GM18507 (cell line): ENCODE results near the gene GSKIP.
"Not testable (repeated sequence)": the region's sequence is repeated elsewhere in the genome, so short reads cannot be mapped to it uniquely, and the experiment has no call there.

ENCODE experiments used
- DNase-seq: peaks from one replicate; pipeline ENCODE4 v3.0.0; 2011; ENCODE audit warnings: low read depth; ENCODE audit not compliant: insufficient read length; ENCODE audit errors: extremely low spot score
- FAIRE-seq: peaks from 2 replicates; lab custom pipeline; 2011; peaks lifted over from hg19 to GRCh38; lab: Jason Lieb, UNC

Gene GSKIP, protein sequence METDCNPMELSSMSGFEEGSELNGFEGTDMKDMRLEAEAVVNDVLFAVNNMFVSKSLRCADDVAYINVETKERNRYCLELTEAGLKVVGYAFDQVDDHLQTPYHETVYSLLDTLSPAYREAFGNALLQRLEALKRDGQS

DNA sequence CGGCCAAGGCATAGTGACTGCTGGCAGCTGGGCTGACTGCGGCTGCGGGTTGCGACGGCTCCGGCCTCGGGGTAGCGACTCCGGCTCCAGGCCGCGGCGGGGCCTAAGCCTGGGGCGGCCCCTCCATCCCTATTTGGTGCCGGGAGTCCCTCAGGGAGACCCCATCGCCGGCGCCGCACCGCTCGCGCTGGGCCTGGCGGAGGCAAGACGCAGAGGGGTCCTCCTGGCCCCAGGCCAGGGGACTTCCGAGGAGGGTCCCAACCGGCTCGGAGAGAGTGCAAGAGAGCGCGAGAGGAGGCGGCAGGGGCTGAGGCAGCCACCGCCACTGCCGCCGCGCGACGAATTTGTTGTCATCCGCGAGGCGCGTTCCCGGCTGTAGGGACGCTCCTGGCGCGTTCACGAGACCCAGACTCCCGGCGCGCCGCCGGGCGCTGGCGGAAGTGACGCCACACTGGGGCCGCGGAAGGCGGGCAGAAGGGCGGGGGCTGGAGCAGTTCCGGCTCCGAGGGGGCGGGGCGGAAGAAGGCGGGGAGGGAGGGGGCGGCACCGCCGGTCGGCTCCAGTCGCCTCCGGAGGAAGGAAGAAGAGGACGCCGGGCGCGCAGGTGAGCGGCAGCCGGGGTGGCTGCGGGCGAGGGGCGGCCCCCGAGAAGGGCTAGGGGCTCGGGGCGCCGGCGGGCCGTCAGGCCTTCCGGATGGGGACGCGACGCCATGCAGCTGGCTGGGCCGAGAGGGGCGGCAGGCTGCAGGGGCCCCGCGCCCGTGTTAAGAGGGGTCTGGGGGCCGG, at the start of gene GSKIP, which contains the start of gene ATG2B:
Gene GSKIP, plus strand, starts transcription at position 562 of the 786 bp plus-strand sequence. CDS start 18,722 bp downstream, outside the sequence.
Gene ATG2B, minus strand, starts transcription at position 377 of the 786 bp plus-strand sequence. Its CDS starts 365 bp downstream, at position 12.
- DNase-seq (peak; percentile 88), FAIRE-seq (peak; percentile 90)

DNA sequence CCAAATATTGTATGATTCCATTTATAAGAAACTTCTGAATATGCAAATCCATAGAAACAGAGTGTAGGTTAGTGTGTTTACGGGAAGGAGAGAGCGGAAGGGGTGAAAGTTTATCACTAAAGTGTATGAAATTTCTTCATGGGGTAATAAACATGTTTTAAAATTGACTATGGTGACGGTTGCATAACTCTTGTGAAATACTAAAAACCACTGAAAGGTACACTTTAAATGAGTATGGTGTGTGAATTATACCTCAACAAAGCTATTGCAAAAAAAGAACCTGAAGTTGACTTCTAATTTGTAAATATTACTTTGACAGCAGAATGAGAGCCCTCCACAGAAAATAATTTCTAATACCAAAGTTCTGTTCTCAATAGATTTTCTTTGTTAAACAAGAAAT, 47.2 kb upstream of the GSKIP start:
- FAIRE-seq: no peak

DNA sequence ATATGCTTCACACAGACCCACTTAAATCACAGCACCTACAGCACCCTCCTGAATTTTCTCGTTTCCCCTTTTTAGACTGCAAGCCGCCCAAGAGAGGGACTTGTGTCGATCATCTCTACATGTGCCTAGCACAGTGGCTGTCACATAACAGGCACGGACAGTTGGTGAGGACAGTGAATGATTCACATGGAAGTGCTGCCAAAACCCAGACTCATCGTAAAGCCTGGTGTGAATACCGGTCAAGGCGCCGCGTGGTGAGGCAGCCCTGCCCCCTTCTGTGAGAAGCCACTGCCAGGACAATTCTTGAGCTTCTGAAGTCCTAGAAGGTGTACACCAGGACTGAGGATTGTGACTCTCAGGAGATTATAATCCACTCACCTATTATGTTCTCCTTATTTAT, 44.5 kb upstream of the GSKIP start:
- DNase-seq (no peak), FAIRE-seq (no peak)

More for the DNA sequence above, 47.2 kb upstream of the GSKIP start:
- no peak for DNase-seq

DNA sequence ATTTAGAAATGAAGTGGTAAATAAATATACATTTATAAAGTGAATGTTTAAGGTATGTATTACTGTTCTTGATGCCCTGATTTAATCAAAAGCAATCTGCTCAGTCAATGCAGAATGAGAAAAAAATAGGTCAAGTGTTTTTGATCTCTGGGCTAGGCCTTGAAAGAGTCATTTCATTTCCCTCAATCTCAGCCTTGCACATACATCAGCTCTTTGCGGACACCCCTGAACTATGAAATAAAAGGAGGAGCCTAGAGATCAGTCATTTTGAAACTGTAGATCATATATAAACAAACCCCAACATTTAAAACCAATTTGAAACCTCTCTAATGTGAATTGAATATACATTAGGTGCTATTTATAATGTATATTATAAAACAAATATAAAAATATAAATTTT, 42.7 kb upstream of the GSKIP start:
- no peak for FAIRE-seq

DNA sequence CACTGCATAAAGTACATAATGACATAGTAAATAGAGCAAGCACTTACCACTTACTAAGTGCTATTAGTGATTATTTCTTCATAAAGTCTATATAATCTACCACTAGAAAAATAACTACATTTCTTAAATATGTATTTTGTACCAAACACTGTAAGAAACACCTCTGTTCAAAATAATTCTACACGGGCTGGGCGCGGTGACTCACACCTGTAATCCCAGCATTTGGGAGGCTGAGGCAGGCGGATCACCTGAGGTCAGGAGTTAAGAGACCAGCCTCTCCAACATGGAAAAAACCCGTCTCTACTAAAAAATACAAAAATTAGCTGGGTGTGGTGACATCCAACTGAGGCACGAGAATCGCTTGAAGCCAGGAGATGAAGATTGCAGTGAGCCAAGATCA, 39.1 kb upstream of the GSKIP start:
- DNase-seq: no peak
- FAIRE-seq: no peak

More for the DNA sequence above, 42.7 kb upstream of the GSKIP start:
- no peak for DNase-seq

DNA sequence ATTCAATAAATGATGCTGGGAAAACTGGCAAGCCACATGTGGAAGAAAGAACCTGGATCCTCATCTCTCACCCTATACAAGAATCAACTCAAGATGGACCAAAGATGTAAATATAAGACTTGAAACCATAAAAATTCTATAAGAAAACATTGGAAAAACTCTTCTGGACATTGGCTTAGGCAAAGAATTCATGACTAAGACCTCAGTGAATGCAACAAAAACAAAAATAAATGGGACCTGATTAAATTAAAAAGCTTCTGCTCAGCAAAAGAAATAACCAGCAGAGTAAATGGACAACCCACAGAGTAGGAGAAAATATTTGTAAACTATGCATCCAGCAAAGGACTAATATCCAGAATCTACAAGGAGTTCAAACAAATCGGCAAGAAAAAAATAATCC, 24.8 kb upstream of the GSKIP start:
- FAIRE-seq (no peak), DNase-seq (no peak)

DNA sequence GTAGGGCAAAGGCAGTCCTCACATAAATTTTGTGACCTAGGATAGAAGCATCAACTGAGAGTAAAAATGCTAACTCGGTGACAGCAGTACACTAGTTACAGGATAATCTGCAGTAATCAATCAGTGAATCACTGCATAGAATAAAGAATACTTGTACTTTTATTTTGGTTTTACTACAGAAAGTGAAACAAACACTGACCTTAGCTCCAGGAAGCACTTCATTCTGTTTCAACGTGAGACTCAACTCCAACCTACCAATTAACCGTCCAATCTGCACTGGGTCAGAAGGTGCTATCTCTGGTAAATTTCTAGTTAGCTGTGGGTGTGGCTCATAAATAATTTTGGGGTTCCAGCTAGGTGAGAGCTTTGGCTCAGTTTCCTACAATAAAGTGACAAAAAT, 22.0 kb upstream of the GSKIP start:
- DNase-seq (no peak), FAIRE-seq (no peak)

DNA sequence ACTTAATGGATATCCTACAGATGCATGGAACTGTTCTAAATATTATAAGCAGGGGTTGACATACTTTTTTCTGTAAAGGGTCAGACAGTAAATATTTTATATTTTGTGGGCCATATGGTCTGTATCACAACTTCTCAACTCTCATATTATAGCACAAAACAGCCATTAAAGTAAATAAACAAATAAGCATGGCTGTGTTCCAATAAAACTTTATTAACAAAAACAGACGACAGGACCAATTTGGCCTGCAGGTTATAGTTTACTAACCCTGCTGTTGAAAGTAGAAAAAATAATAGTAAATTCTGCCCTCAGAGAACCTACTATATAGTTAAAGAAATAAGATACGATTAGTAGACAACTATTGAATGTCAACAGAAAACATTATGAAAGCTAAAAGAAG, 17.7 kb upstream of the GSKIP start:
- no peak for FAIRE-seq
- no peak for DNase-seq

DNA sequence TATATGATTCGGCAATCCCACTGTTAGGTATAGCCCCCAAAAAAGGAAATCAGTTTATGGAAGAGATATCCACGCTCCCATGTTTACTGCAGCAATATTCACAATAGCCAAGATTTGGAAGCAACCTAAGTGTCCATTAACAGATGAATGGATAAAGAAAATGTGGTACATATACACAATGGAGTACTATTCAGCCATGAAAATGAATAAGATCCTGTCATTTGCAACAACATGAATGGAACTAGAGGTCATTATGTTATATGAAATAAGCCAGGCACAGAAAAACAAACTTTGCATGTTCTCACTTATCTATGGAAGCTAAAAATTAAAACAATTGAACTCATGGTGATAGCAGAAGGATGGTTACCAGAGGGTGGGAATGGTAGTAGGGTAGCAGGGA, 15.4 kb upstream of the GSKIP start:
- not testable (repeated sequence) for FAIRE-seq

DNA sequence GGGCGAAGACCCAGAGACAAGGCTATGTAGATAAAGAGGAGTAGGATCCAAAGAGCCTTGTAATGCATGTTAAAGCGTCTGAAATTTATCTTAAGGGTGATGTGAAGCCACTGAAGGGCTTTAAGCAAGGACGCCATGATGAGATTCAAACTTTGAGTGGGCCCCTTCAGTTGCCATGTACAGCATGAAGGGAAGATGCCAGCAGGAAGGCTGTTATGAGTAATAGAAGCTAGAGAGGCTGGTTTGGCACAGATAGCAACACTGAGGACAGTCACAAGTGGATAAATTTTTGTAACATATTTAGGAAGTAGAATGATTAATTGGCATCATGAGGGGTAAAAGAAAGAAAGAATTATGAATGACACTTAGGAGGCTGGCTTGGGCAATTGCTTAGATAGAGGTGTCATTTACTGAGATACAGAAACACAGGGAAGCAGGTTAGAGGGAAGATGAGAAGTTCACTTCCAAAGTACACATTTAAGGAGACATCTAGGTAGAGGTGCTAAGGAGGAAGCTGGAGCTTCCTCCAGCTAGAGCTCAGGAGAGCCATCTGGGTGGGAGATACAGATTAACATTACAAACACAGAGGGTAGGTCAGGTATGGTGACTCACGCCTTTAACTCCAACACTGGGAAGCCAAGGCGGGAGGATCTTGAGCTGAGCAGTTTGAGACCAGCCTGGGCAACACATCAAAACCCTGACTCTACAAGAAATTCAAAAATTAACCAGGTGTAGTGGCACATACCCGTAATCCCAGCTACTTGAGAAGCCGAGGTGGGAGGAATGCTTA, 13.8 kb upstream of the GSKIP start:
- no peak for DNase-seq

More for the DNA sequence above, 15.4 kb upstream of the GSKIP start:
- not testable (repeated sequence) for DNase-seq

DNA sequence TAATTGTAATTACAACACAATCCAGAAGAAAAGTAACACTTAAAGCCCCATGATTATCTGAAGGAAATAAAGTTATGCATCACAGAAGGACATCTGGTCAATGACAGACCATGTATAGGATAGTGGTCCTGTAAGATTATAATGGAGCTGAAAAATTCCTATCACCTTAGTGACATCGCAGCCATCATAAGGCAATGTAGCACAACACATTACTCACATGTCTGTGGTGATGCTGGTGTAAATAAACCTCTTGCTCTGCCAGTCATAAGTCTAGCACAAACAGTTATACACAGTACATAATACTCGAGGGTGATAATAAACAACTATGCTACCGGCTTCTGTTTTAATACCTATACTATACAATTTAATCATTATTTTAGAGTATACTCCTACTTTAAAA, 11.3 kb upstream of the GSKIP start:
- FAIRE-seq (no peak), DNase-seq (no peak)

More for the DNA sequence above, 13.8 kb upstream of the GSKIP start:
- FAIRE-seq: no peak

DNA sequence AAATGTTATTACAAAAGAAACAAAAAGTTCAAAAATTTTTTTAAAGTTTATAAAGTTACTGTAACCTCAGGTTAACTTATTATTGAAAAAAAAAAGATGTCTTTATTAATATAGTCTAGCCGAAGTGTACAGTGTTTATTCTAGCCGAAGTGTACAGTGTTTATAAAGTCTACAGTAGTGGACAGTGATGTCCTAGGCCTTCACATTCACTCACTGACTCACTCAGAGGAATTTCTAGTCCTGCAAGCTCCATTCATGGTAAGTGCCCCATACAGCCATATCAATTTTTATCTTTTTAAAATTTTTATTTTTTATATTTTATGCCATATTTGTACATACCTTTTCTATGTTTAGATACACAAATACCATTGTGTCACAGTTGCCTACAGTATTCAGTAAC, 10.6 kb upstream of the GSKIP start:
- FAIRE-seq (no peak), DNase-seq (no peak)

DNA sequence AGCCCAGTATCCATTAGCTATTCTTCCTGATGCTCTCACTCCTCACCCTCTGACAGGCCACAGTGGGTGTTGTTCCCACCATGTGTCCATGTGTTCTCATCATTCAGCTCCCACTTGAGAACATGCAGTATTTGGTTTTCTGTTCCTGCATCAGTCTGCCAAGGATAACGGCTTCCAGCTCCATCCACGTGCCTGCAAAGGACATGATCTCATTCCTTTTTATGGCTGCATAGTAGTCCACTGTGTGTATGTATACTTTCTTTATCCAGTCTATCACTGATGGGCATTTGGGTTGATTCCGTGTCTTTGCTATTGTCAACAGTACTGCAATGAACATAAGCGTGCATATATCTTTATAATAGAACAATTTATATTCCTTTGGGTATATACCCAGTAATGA, 9.1 kb upstream of the GSKIP start:
- no peak for FAIRE-seq

DNA sequence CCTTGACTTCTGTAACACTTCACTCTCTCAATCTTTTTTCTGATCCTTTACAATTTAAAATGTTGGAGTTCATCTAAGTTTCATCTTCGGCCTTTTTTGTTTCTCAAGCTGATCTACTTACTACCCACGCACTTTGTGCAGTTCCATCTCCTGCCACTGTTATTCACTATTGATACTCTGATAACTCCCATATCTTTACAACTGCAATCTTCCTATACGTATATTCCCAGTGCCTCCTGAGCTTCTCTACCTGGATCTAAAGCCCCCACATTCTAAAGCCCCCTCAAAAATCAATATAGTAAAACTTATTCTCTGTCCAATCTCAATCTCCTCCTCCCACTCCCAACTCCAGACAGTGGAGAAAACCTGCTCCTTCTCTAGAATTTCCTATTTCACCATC, 6.1 kb upstream of the GSKIP start:
- no peak for DNase-seq
- no peak for FAIRE-seq

More for the DNA sequence above, 9.1 kb upstream of the GSKIP start:
- no peak for DNase-seq

DNA sequence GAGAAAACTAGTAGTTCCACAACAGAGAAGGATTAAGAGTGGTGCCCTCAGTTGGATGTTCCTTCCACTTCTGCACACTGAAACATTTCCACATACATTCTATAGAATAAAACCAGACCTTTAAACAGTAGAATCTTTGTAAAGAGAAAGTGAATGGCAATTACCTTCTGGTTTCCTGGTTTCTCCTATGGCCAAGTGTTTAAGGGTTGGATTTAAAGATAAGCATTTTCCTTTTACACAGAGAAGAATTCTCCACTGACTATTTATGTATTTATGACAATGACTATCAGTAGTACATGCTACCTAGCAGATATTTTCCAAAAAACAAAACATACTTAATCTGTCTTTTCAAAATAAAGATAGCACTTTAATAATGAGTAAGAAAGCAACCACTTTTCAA, 3.4 kb upstream of the GSKIP start:
- no peak for FAIRE-seq
- no peak for DNase-seq

DNA sequence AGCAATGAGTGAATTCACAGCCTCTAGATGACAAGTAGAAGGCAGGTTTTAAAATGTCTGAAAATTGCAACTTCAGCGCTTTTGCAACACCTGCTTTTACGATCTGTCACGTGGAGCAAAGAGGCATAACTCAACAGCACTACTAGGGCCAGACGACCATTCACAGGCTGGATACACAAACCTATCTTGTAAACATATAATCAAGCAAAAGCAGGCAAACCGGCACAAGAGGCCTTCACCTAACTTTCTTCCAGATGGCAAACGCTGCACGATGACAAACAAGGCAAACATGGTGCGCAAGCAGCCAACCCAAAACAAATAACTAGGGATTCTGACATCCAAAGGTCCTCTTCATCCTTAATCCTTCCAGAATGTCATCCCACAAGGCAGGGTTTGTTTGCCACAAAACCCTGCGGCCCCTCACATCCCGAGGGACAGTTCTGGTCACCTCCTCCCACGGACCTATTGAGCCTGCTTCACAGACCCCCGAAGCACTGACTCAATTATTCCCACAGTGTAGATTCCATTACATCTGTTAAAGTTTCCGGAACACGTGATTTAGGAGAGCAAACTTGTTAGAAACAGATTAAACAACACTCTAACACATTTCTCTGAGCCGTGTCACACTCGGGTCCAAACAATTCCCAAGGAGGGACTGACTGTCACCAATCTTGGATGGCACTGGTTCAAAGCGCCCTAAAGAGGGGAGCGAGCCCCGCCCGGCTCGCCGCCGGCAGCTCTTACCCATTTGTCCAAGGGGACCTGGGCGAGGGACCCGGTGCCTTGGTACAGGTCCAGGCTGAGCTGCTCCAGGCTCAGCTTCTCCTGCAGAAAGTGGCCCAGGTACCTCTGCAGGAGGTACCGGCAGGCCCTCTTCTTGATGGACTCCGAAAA, 1.0 kb upstream of the GSKIP start:
- FAIRE-seq: peak; percentile 76
- no peak for DNase-seq

DNA sequence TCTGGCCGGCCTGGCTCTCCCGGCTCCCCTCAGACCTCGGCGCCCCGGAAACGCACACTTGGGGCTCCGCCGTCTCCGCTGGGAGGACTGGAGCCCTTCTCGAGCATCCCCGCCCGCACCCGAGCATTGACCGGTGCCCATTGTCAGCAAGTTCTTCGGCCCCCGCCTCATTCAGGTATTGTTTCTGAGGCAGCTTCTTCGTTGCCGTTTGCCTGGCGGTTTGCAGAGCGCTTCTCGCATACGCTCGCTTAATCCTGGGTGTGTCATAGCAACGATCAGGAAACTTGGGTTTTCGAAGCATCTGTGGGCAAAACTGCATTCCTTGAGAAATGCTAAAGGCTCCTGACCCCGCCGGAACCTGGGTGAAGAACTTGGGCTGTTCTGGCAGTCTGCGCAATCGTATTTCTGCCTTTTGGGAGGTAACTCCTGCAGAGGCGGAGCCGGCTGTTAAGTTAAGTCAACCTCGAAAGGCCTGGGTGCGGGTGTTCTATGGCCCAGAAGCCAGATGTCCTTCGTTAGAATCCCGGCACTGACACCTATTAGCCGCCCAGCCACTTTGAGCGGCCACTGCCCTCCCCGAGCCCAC, 518 bp downstream of the GSKIP start:
- peak; percentile 46 for FAIRE-seq
- no peak for DNase-seq

DNA sequence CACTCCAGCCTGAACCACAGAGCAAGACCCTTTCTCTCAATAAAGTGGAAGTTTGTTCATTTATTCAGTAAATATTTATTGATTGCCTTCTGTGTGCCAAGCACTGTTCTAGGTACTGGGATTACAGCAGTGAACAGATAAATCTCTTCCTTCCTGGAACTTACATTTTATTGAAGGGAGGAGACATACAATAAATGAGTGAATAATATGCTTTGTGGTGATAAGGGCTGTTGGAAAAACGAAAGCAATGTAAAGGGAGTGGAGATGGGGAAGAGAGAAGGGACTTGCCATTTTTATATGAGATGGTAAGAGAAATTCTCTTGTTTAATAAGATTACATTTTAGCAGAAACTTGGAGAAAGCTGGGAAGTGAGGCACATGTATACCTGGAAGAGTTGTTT, 1.6 kb downstream of the GSKIP start:
- FAIRE-seq (no peak), DNase-seq (no peak)

DNA sequence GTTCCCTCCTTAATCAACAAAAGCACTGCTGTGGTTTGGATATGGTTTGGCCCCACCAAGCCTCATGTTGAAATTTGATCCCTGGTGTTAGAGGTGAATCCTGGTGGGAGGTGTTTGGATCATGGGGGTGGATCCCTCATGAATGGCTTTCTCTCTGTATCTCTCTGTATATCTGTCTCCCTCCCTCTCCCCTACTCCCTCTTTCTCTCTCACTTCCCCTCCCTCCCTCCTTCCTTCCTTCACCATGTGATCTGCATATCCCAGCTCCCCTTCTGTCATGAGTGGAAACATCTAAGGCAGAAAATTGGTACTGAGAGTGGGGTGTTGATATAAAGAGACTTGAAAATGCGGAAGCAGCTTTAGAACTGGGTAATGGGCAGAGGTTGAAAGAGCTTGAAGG, 5.2 kb downstream of the GSKIP start:
- no peak for FAIRE-seq
- no peak for DNase-seq
